HG02973 (cell line): ENCODE data around the gene CACNB2.
A peak's percentile ranks its signal among the peaks of the same experiment; 100 is the strongest.
"Not testable (repeated sequence)": the region's sequence is repeated elsewhere in the genome, so short reads cannot be mapped to it uniquely, and the experiment has no call there.

Experiments used
- ATAC-seq: cut with Tn5 transposase; IDR thresholded peaks from one replicate; pipeline ENCODE4 v1.9.1; 2021; ENCODE audit warnings: moderate library complexity; ENCODE audit not compliant: unreplicated experiment

The CACNB2 gene

GRCh38 chr10:18438361-18439126 lies 298.3 kb downstream of the CACNB2 start:
- ATAC-seq = no peak

GRCh38 chr10:18439601-18440000 lies 299.4 kb downstream of the CACNB2 start:
- ATAC-seq = no peak

GRCh38 chr10:18445635-18446034 lies 305.4 kb downstream of the CACNB2 start:
- not testable (repeated sequence) for ATAC-seq

GRCh38 chr10:18446205-18446604 lies 306.0 kb downstream of the CACNB2 start:
- ATAC-seq = no peak

GRCh38 chr10:18449611-18450026 lies 309.4 kb downstream of the CACNB2 start:
- no peak for ATAC-seq

- no peak for ATAC-seq
Measured at GRCh38 chr10:18450298-18450697, 310.1 kb downstream of the CACNB2 start.

GRCh38 chr10:18455086-18455884 lies 315.1 kb downstream of the CACNB2 start:
- no peak for ATAC-seq

- peak; percentile 88 for ATAC-seq
Measured at GRCh38 chr10:18456984-18457383, 316.8 kb downstream of the CACNB2 start.

GRCh38 chr10:18460032-18460431 lies 319.8 kb downstream of the CACNB2 start:
- ATAC-seq = no peak

- ATAC-seq = no peak
Measured at GRCh38 chr10:18463673-18464211, 323.5 kb downstream of the CACNB2 start.

GRCh38 chr10:18469125-18469524 lies 328.9 kb downstream of the CACNB2 start:
- ATAC-seq = no peak

- no peak for ATAC-seq
Measured at GRCh38 chr10:18472977-18473376, 332.8 kb downstream of the CACNB2 start.

GRCh38 chr10:18473424-18474117 lies 333.3 kb downstream of the CACNB2 start:
- ATAC-seq = no peak

GRCh38 chr10:18474118-18474455 lies 333.9 kb downstream of the CACNB2 start:
- ATAC-seq = no peak

GRCh38 chr10:18476076-18476647 lies 335.9 kb downstream of the CACNB2 start:
- ATAC-seq = no peak

GRCh38 chr10:18478354-18478753 lies 338.1 kb downstream of the CACNB2 start:
- ATAC-seq = no peak

GRCh38 chr10:18479502-18479901 lies 339.3 kb downstream of the CACNB2 start:
- no peak for ATAC-seq

- no peak for ATAC-seq
Measured at GRCh38 chr10:18483516-18484186, 343.4 kb downstream of the CACNB2 start.

- no peak for ATAC-seq
Measured at GRCh38 chr10:18486438-18486837, 346.2 kb downstream of the CACNB2 start.

- no peak for ATAC-seq
Measured at GRCh38 chr10:18490755-18491154, 350.5 kb downstream of the CACNB2 start.
